WTC11 (cell line): ENCODE results near the gene AFF3. TPM values are rescaled to one million over a fixed set of nuclear protein-coding genes. Genes with fewer than 3 reads are reported as not detected.

Source experiments
- ATAC-seq: fragments of 200-7000 bp; cut with Tn5 transposase; 2 replicates; pipeline ENCODE4 v1.10.0; 2021; ENCODE audit warnings: mild to moderate bottlenecking, moderate library complexity
- CTCF ChIA-PET: fragments of 300-600 bp; sonication (Branson Sonifier 250); formaldehyde crosslinking; loops from one replicate; lab custom pipeline; 2021; ENCODE audit warnings: antibody characterized with exemption; lab: Charles Lee
- POLR2A ChIA-PET: fragments of 350-600 bp; sonication (Branson Sonifier 250); formaldehyde crosslinking; loops from one replicate; lab custom pipeline; 2021; ENCODE audit warnings: antibody characterized with exemption; lab: Charles Lee
- DNase-seq: peaks from one replicate; pipeline ENCODE4 v3.0.0; 2021; ENCODE audit warnings: low spot score
- H3K27ac Mint-ChIP-seq: 2 replicates; pipeline ENCODE4 v1.8.0; 2021; ENCODE audit warnings: mixed read lengths
- H3K27me3 Mint-ChIP-seq: 2 replicates; pipeline ENCODE4 v1.8.0; 2021; ENCODE audit warnings: low read depth, mild to moderate bottlenecking, moderate library complexity, mixed read lengths
- H3K36me3 Mint-ChIP-seq: 2 replicates; pipeline ENCODE4 v1.8.0; 2021; ENCODE audit warnings: mixed read lengths
- H3K4me1 Mint-ChIP-seq: 2 replicates; pipeline ENCODE4 v1.8.0; 2022; ENCODE audit warnings: mixed read lengths
- H3K4me3 Mint-ChIP-seq: 2 replicates; pipeline ENCODE4 v1.8.0; 2021; ENCODE audit warnings: mild to moderate bottlenecking, moderate library complexity, mixed read lengths
- H3K9me3 Mint-ChIP-seq: 2 replicates; pipeline ENCODE4 v1.8.0; 2021; ENCODE audit warnings: mixed read lengths
- CREB1 ChIP-seq: sonication (generic); formaldehyde crosslinking; IDR thresholded peaks from 2 replicates; pipeline ENCODE4 v1.8.0; 2023; ENCODE audit warnings: mild to moderate bottlenecking, missing genetic modification reagents
- ETV6 ChIP-seq: sonication (generic); formaldehyde crosslinking; IDR thresholded peaks from 2 replicates; pipeline ENCODE4 v1.8.1; 2022; ENCODE audit warnings: mild to moderate bottlenecking, missing genetic modification reagents
- FOXJ3 ChIP-seq: sonication (generic); formaldehyde crosslinking; IDR thresholded peaks from 2 replicates; pipeline ENCODE4 v1.9.0; 2021; ENCODE audit warnings: missing genetic modification reagents, mild to moderate bottlenecking, borderline replicate concordance
- GRHL2 ChIP-seq: fragments of 250-450 bp; sonication (Bioruptor Pico); IDR thresholded peaks from 2 replicates; pipeline ENCODE4 v1.8.0; 2022; ENCODE audit warnings: mild to moderate bottlenecking, moderate library complexity; ENCODE audit not compliant: insufficient replicate concordance, severe bottlenecking
- HMGA2 ChIP-seq: fragments of 250-450 bp; sonication (Bioruptor Pico); IDR thresholded peaks from 2 replicates; pipeline ENCODE4 v1.4.0; 2021; ENCODE audit warnings: mild to moderate bottlenecking, moderate library complexity
- NFATC4 ChIP-seq: fragments of 250-450 bp; sonication (Bioruptor Pico); IDR thresholded peaks from 2 replicates; pipeline ENCODE4 v1.9.0; 2021; ENCODE audit warnings: mild to moderate bottlenecking
- NR2C2 ChIP-seq: sonication (generic); formaldehyde crosslinking; IDR thresholded peaks from 2 replicates; pipeline ENCODE4 v1.8.0; 2022; ENCODE audit warnings: mild to moderate bottlenecking, missing genetic modification reagents
- NR3C1 ChIP-seq: sonication (generic); formaldehyde crosslinking; conservative IDR thresholded peaks from 2 replicates; pipeline ENCODE4 v1.8.1; 2023; ENCODE audit warnings: low read depth, mild to moderate bottlenecking, missing genetic modification reagents
- TP53 ChIP-seq: sonication (generic); formaldehyde crosslinking; IDR thresholded peaks from 2 replicates; pipeline ENCODE4 v1.8.1; 2023; ENCODE audit warnings: mild to moderate bottlenecking, missing genetic modification reagents
- ZNF396 ChIP-seq: fragments of 250-450 bp; sonication (Bioruptor Pico); IDR thresholded peaks from 2 replicates; pipeline ENCODE4 v1.8.0; 2021; ENCODE audit warnings: mild to moderate bottlenecking, moderate library complexity, borderline replicate concordance
- ZNF671 ChIP-seq: fragments of 250-450 bp; sonication (Bioruptor Pico); IDR thresholded peaks from 2 replicates; pipeline ENCODE4 v1.8.0; 2021; ENCODE audit warnings: mild to moderate bottlenecking
- total RNA-seq: library from RNA; stranded (reverse); gene quantifications from 3 replicates; pipeline ENCODE4 v1.2.3, GENCODE V29; 2021
- TF ChIP-seq, protein P1 (sequence below): sonication (generic); formaldehyde crosslinking; IDR thresholded peaks from 2 replicates; pipeline ENCODE4 v1.8.1; 2023; ENCODE audit warnings: mild to moderate bottlenecking, missing genetic modification reagents, moderate library complexity
- TF ChIP-seq, protein P2 (sequence below): sonication (generic); formaldehyde crosslinking; IDR thresholded peaks from 2 replicates; pipeline ENCODE4 v1.8.0; 2022; ENCODE audit warnings: mild to moderate bottlenecking, missing genetic modification reagents
- TF ChIP-seq, protein P3 (sequence below): sonication (generic); formaldehyde crosslinking; IDR thresholded peaks from 2 replicates; pipeline ENCODE4 v1.8.1; 2022; ENCODE audit warnings: mild to moderate bottlenecking, missing genetic modification reagents, moderate library complexity, borderline replicate concordance
- TF ChIP-seq, protein P4 (sequence below): sonication (generic); formaldehyde crosslinking; IDR thresholded peaks from 2 replicates; pipeline ENCODE4 v1.8.1; 2023; ENCODE audit warnings: mild to moderate bottlenecking, moderate library complexity, missing genetic modification reagents
- TF ChIP-seq, protein P5 (sequence below): sonication (generic); formaldehyde crosslinking; IDR thresholded peaks from 2 replicates; pipeline ENCODE4 v1.8.1; 2023; ENCODE audit warnings: mild to moderate bottlenecking, missing genetic modification reagents
- TF ChIP-seq, protein P6 (sequence below): fragments of 250-450 bp; sonication (Bioruptor Pico); conservative IDR thresholded peaks from 2 replicates; pipeline ENCODE4 v1.9.0; 2021; ENCODE audit warnings: mild to moderate bottlenecking
- TF ChIP-seq, protein P7 (sequence below): sonication (generic); formaldehyde crosslinking; IDR thresholded peaks from 2 replicates; pipeline ENCODE4 v1.8.0; 2023; ENCODE audit warnings: missing genetic modification reagents
- TF ChIP-seq, protein P8 (sequence below): fragments of 250-450 bp; sonication (Bioruptor Pico); IDR thresholded peaks from 2 replicates; pipeline ENCODE4 v2.1.2; 2022; ENCODE audit warnings: mild to moderate bottlenecking, moderate library complexity
- TF ChIP-seq, protein P9 (sequence below): sonication (generic); formaldehyde crosslinking; IDR thresholded peaks from 2 replicates; pipeline ENCODE4 v1.8.0; 2022; ENCODE audit warnings: mild to moderate bottlenecking, missing genetic modification reagents

Gene AFF3
- total RNA-seq, 1 experiment from 2014 or later = 1.2 TPM

DNA sequence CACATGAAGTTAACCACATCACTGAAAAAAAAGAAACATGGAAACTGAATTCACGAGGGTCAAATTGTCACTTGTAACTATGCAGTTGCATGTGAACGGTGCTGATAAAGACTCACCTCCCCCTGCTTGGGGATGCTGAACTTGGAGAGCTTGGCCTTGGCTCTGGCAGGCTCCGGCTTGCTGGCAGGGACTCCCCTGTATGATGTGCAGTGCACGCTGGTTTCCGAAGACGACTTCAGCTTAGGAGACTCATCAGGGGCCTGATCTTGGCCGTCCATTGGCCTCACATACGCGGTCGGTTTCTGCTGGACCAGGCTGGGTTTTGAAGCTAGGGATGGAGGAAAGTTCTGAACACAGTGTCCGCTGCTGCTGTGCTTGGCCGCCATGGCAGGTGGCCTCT, 135.9 kb downstream of the AFF3 start:
- CTCF ChIA-PET = interaction anchor here (0.6 kb wide), 1 partner anchor 450 kb away, joined by 3 read pairs; no protein-coding TSS in a partner anchor
- POLR2A ChIA-PET = no interaction called here
- Mint-ChIP-seq H3K9me3 (no peaks in the 10 kb centered on the region), H3K4me1 (0 out of 2 replicates have a peak, but pooled peaks cover 4% of the 10 kb centered on the region), H3K27ac (no peak overlapping the region), H3K27me3 (no peaks in the 10 kb centered on the region), H3K4me3 (no peak overlapping the region)
- ATAC-seq = no peak
- DNase-seq = no peak
- TF ChIP-seq FOXJ3 (no peak), NFATC4 (CRISPR knock-in tag) (no peak), GRHL2 (CRISPR knock-in tag) (no peak), ZNF671 (CRISPR knock-in tag) (no peak), CREB1 (no peak), ZNF396 (CRISPR knock-in tag) (no peak), HMGA2 (CRISPR knock-in tag) (no peak), ETV6 (no peak), NR2C2 (CRISPR knock-in tag) (no peak), TP53 (CRISPR knock-in tag) (no peak), NR3C1 (CRISPR knock-in tag) (no peak)
- TF ChIP-seq, protein P1, sequence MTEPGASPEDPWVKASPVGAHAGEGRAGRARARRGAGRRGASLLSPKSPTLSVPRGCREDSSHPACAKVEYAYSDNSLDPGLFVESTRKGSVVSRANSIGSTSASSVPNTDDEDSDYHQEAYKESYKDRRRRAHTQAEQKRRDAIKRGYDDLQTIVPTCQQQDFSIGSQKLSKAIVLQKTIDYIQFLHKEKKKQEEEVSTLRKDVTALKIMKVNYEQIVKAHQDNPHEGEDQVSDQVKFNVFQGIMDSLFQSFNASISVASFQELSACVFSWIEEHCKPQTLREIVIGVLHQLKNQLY = no peak
- TF ChIP-seq, protein P2, sequence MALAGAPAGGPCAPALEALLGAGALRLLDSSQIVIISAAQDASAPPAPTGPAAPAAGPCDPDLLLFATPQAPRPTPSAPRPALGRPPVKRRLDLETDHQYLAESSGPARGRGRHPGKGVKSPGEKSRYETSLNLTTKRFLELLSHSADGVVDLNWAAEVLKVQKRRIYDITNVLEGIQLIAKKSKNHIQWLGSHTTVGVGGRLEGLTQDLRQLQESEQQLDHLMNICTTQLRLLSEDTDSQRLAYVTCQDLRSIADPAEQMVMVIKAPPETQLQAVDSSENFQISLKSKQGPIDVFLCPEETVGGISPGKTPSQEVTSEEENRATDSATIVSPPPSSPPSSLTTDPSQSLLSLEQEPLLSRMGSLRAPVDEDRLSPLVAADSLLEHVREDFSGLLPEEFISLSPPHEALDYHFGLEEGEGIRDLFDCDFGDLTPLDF (CRISPR knock-in tag) = no peak
- TF ChIP-seq, protein P3, sequence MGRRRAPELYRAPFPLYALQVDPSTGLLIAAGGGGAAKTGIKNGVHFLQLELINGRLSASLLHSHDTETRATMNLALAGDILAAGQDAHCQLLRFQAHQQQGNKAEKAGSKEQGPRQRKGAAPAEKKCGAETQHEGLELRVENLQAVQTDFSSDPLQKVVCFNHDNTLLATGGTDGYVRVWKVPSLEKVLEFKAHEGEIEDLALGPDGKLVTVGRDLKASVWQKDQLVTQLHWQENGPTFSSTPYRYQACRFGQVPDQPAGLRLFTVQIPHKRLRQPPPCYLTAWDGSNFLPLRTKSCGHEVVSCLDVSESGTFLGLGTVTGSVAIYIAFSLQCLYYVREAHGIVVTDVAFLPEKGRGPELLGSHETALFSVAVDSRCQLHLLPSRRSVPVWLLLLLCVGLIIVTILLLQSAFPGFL (CRISPR knock-in tag) = no peak
- TF ChIP-seq, protein P4, sequence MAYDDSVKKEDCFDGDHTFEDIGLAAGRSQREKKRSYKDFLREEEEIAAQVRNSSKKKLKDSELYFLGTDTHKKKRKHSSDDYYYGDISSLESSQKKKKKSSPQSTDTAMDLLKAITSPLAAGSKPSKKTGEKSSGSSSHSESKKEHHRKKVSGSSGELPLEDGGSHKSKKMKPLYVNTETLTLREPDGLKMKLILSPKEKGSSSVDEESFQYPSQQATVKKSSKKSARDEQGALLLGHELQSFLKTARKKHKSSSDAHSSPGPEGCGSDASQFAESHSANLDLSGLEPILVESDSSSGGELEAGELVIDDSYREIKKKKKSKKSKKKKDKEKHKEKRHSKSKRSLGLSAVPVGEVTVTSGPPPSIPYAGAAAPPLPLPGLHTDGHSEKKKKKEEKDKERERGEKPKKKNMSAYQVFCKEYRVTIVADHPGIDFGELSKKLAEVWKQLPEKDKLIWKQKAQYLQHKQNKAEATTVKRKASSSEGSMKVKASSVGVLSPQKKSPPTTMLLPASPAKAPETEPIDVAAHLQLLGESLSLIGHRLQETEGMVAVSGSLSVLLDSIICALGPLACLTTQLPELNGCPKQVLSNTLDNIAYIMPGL (CRISPR knock-in tag) = no peak
- TF ChIP-seq, protein P5, sequence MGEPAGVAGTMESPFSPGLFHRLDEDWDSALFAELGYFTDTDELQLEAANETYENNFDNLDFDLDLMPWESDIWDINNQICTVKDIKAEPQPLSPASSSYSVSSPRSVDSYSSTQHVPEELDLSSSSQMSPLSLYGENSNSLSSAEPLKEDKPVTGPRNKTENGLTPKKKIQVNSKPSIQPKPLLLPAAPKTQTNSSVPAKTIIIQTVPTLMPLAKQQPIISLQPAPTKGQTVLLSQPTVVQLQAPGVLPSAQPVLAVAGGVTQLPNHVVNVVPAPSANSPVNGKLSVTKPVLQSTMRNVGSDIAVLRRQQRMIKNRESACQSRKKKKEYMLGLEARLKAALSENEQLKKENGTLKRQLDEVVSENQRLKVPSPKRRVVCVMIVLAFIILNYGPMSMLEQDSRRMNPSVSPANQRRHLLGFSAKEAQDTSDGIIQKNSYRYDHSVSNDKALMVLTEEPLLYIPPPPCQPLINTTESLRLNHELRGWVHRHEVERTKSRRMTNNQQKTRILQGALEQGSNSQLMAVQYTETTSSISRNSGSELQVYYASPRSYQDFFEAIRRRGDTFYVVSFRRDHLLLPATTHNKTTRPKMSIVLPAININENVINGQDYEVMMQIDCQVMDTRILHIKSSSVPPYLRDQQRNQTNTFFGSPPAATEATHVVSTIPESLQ (CRISPR knock-in tag) = no peak
- TF ChIP-seq, protein P6, sequence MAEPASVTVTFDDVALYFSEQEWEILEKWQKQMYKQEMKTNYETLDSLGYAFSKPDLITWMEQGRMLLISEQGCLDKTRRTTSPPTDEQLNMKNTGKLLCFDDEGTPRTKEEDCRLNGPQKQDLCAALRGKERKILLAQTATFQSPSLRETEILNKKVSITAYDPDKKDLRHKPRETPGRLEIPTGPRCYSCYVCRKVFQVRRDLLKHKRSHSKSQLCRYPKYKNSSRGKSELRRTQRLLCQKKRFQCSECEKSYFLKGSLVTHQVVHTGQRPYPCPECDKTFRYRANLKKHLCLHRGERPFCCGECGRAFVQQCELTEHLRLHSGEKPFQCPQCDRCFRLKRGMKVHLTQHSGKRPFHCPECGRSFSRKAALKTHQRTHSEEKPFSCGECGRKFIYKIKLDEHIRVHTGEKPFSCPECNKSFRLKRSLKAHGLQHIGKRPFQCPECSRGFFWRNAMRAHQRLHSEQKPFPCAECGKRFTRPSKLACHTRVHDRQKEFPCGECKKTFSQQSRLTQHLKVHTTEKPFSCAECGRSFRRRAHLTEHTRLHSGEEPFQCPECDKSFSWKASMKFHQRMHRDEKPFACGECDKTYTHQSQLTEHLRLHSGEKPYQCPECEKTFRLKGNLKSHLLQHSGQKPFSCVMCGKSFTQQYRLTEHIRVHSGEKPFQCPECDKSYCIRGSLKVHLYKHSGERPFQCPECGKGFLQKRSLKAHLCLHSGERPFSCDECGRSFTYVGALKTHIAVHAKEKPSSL (CRISPR knock-in tag) = no peak
- TF ChIP-seq, protein P7, sequence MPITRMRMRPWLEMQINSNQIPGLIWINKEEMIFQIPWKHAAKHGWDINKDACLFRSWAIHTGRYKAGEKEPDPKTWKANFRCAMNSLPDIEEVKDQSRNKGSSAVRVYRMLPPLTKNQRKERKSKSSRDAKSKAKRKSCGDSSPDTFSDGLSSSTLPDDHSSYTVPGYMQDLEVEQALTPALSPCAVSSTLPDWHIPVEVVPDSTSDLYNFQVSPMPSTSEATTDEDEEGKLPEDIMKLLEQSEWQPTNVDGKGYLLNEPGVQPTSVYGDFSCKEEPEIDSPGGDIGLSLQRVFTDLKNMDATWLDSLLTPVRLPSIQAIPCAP (CRISPR knock-in tag) = no peak
- TF ChIP-seq, protein P8, sequence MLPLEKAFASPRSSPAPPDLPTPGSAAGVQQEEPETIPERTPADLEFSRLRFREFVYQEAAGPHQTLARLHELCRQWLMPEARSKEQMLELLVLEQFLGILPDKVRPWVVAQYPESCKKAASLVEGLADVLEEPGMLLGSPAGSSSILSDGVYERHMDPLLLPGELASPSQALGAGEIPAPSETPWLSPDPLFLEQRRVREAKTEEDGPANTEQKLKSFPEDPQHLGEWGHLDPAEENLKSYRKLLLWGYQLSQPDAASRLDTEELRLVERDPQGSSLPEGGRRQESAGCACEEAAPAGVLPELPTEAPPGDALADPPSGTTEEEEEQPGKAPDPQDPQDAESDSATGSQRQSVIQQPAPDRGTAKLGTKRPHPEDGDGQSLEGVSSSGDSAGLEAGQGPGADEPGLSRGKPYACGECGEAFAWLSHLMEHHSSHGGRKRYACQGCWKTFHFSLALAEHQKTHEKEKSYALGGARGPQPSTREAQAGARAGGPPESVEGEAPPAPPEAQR = no peak
- TF ChIP-seq, protein P9, sequence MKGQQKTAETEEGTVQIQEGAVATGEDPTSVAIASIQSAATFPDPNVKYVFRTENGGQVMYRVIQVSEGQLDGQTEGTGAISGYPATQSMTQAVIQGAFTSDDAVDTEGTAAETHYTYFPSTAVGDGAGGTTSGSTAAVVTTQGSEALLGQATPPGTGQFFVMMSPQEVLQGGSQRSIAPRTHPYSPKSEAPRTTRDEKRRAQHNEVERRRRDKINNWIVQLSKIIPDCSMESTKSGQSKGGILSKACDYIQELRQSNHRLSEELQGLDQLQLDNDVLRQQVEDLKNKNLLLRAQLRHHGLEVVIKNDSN (CRISPR knock-in tag) = no peak
- TF ChIP-seq, all 79 proteins: peak for 0
- no peaks in the 10 kb centered on the region for H3K36me3 Mint-ChIP-seq
